Glutamatergic neuron (in vitro differentiated cells): Measurements from ENCODE around the gene POLR1A. TPM values are rescaled to one million over a fixed set of nuclear protein-coding genes. Genes with fewer than 3 reads are reported as not detected.

ENCODE experiments used
- DNase-seq: peaks from one replicate; pipeline ENCODE4 v3.0.0; 2022
- H3K27ac Mint-ChIP-seq: one replicate; pipeline ENCODE4 v1.8.0; 2020; ENCODE audit warnings: mild to moderate bottlenecking, mixed read lengths, inconsistent platforms; ENCODE audit not compliant: unreplicated experiment
- H3K27me3 Mint-ChIP-seq: one replicate; pipeline ENCODE4 v1.8.0; 2020; ENCODE audit warnings: mild to moderate bottlenecking, moderate library complexity, mixed read lengths, inconsistent platforms; ENCODE audit not compliant: unreplicated experiment
- H3K36me3 Mint-ChIP-seq: one replicate; pipeline ENCODE4 v1.8.0; 2020; ENCODE audit warnings: mild to moderate bottlenecking, mixed read lengths, inconsistent platforms; ENCODE audit not compliant: unreplicated experiment
- H3K4me1 Mint-ChIP-seq: one replicate; pipeline ENCODE4 v1.8.0; 2020; ENCODE audit warnings: mild to moderate bottlenecking, low read depth, mixed read lengths, inconsistent platforms; ENCODE audit not compliant: unreplicated experiment
- H3K4me3 Mint-ChIP-seq: one replicate; pipeline ENCODE4 v1.8.0; 2020; ENCODE audit warnings: mild to moderate bottlenecking, mixed read lengths, inconsistent platforms; ENCODE audit not compliant: unreplicated experiment
- H3K9me3 Mint-ChIP-seq: one replicate; pipeline ENCODE4 v1.8.0; 2020; ENCODE audit warnings: mild to moderate bottlenecking, moderate library complexity, mixed read lengths, inconsistent platforms; ENCODE audit not compliant: unreplicated experiment
- total RNA-seq: library from RNA; stranded (reverse); fragmentation: NEBNext Ultra II Directional; extraction: Animal tissue kit (Norgen Biotek cat#: 25700); gene quantifications from one replicate; pipeline ENCODE4 v1.2.1, GENCODE V29; 2021; ENCODE audit not compliant: unreplicated experiment
- TF ChIP-seq, protein P1 (sequence below): fragments of 200-600 bp; sonication (generic); IDR thresholded peaks from one replicate; pipeline ENCODE4 v1.5.0; 2021; ENCODE audit not compliant: partially characterized antibody, unreplicated experiment

The POLR1A gene
- total RNA-seq, 1 donor from 2014 or later = 34.7 TPM

DNA sequence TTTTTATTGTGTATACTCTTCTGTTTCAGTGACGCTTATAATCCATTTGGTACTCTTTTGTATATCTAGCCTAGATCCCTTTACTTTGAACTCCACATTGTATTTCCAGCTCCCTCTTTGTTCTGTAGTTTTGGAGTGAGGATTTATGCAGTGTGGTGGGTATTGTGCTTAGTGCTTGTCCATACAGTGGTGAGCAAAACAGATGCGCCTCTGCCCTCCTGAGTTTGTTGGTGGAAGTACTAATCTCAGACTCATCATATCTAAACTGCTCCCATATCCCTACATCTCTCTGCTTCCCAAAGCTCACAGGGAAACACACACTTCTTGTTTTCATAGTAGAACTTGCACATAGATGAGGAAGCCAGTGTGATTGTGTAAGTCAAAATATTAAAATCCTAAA, 12.4 kb upstream of the POLR1A start:
- H3K9me3 Mint-ChIP-seq = no peaks in the 10 kb centered on the region
- H3K27me3 Mint-ChIP-seq = peaks cover 4% of the 10 kb centered on the region
- no peaks in the 10 kb centered on the region for H3K4me1 Mint-ChIP-seq
- H3K4me3 Mint-ChIP-seq = no peak overlapping the region
- TF ChIP-seq, protein P1, sequence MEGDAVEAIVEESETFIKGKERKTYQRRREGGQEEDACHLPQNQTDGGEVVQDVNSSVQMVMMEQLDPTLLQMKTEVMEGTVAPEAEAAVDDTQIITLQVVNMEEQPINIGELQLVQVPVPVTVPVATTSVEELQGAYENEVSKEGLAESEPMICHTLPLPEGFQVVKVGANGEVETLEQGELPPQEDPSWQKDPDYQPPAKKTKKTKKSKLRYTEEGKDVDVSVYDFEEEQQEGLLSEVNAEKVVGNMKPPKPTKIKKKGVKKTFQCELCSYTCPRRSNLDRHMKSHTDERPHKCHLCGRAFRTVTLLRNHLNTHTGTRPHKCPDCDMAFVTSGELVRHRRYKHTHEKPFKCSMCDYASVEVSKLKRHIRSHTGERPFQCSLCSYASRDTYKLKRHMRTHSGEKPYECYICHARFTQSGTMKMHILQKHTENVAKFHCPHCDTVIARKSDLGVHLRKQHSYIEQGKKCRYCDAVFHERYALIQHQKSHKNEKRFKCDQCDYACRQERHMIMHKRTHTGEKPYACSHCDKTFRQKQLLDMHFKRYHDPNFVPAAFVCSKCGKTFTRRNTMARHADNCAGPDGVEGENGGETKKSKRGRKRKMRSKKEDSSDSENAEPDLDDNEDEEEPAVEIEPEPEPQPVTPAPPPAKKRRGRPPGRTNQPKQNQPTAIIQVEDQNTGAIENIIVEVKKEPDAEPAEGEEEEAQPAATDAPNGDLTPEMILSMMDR = no peak
- H3K36me3 Mint-ChIP-seq = peaks cover 4% of the 10 kb centered on the region
- no peak for DNase-seq
- no peak overlapping the region for H3K27ac Mint-ChIP-seq

DNA sequence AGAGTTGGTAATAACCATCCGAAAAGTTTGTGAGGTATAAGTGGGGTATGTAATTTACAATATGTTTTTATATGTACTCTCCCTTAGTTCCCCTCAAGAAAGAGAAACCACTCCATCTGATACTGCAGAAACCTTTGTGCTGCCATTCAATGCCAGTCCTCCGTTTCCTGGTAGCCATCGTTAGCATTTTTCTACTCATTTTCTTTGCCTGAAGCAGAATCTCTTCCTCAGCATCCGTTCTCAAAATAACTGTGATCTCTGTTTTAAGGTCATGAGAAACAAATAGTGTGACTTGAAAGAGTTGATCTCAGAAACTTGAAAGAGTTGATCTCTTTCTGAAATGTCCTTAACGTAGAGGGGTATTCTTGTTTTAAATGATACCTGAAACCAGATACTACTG, 1.3 kb upstream of the POLR1A start:
- DNase-seq = no peak
- TF ChIP-seq, protein P1 = no peak
- peak overlapping the region; percentile 100 for H3K27ac Mint-ChIP-seq
- peaks cover 13% of the 10 kb centered on the region for H3K4me1 Mint-ChIP-seq
- H3K36me3 Mint-ChIP-seq = peaks cover 7% of the 10 kb centered on the region
- H3K27me3 Mint-ChIP-seq = peaks cover 8% of the 10 kb centered on the region
- H3K4me3 Mint-ChIP-seq = peak overlapping the region; percentile 98
- peaks cover 12% of the 10 kb centered on the region for H3K9me3 Mint-ChIP-seq

DNA sequence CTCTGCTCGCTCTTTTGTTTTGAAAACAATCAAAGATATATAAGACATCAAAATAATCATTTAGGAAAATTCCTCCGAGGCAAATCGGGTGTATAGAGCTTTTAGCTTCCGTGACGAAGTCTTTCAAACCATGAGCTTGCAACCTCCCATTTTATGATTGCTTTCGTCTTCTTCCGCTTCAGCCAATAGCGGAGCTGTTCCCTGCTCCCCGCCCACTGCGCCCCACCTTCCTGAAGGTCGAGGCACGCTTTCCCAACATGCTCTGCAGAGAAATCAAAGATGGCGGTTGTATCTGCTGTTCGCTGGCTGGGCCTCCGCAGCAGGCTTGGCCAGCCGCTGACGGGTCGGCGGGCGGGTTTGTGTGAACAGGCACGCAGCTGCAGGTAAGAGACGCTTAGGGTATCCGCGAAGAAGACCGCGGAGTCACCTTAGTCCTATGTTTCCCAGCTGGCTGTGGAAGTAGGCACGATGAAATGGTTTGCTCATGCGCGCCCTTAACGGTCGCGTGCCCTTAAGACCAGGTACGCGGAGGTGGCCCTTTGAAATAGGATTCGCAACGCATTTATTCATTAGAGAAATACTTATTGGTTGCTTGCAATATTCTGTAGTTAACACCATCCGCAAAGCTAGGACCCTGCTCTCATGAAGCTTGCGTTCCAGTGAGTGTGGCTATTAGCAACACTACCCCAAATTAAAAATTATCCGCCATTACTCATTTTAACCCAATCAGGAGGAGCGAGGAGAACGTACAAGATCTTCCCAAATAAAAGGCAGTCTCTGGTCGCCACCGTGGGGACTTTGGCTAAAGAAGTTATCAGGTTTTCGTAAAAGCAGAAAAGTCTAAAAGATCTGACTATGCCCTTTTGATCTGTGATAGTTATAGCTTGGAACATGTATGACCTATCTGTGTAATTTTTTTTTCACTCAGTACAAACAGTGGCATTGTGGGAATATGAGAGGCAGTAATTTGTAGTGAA, 571 bp upstream of the POLR1A start, which contains the start of gene PTCD3:
Gene PTCD3 (plus strand): TSS at position 267 of the 977 bp plus-strand sequence. CDS start 13 bp downstream, at position 280.
- DNase-seq = peak; percentile 93
- H3K9me3 Mint-ChIP-seq = peaks cover 12% of the 10 kb centered on the region
- H3K36me3 Mint-ChIP-seq = peaks cover 8% of the 10 kb centered on the region
- H3K4me3 Mint-ChIP-seq = peak within 1 kb of the TSS; percentile 98
- H3K4me1 Mint-ChIP-seq = peaks cover 13% of the 10 kb centered on the region
- H3K27me3 Mint-ChIP-seq = peaks cover 8% of the 10 kb centered on the region
- TF ChIP-seq, protein P1 = no peak
- H3K27ac Mint-ChIP-seq = peak within 1 kb of the TSS; percentile 100

DNA sequence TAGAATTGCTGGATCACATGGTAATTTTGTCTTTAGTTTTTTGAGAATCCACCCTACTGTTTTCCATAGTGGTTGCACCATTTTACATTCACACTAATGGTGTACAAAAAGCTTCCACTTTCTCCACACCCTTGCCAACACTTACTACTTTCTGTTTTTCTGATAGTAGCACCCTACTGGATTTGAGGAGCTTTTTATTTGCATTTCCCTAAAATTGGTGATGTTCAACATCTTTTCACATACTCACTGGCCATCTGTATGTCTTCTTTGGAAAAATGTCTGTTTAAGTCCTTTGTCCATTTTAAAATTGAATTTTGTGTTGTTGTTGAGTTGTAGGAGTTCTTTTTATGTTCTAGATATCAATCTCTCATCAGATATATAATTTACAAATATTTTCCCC, 3.5 kb downstream of the POLR1A start:
- TF ChIP-seq, protein P1 = no peak
- H3K4me1 Mint-ChIP-seq = peaks cover 10% of the 10 kb centered on the region
- no peak overlapping the region for H3K27ac Mint-ChIP-seq
- peaks cover 12% of the 10 kb centered on the region for H3K9me3 Mint-ChIP-seq
- no peak for DNase-seq
- no peak overlapping the region for H3K4me3 Mint-ChIP-seq
- peaks cover 8% of the 10 kb centered on the region for H3K27me3 Mint-ChIP-seq
- H3K36me3 Mint-ChIP-seq = peaks cover 8% of the 10 kb centered on the region

DNA sequence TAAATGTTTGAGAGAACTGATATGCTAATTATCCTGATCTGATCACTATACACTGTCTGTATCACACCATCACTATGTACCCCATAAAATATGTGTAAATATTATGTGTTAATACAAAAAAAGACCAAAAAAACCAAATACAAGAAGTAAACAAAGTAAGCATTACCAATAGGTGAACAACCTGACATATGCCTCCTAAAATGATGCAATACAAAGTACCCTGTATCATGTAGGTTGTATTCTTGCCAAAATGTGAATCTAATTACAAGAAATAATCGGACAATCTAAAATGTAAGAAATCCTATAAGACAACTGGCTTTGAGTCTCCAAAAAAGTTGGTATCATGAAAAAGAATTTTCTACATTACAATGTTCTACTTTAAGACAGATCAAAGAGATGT, 7.8 kb downstream of the POLR1A start:
- Mint-ChIP-seq H3K9me3 (no peaks in the 10 kb centered on the region), H3K4me1 (no peaks in the 10 kb centered on the region), H3K27me3 (no peaks in the 10 kb centered on the region), H3K27ac (no peak overlapping the region), H3K4me3 (no peak overlapping the region), H3K36me3 (peaks cover 8% of the 10 kb centered on the region)
- no peak for DNase-seq
- TF ChIP-seq, protein P1 = no peak
